ENCODE data around the gene SH2D4B.

The SH2D4B gene

DNA sequence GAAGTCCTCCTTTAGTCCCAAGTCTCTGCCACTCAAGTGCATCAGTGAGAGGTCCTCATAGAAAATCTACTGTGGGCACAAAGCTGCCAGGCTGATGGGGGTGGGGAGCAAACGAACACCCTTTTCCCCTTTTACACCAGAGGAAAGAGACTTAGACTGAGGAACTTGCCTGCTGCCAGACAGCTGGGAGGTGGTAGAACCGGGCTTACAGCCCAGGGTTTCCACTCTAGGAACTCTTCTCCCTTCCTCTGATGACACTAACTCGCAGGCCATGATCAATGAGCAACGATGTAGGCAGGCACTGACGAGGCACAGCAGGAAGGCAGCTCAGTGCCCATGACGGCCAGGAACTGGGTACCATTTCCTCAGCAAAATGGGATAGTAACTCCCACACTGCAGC lies 11.0 kb upstream of the SH2D4B start:
- Histone ChIP-seq H3K36me3 (0 out of 2 replicates have a peak, but pooled peaks cover 3% of the 10 kb centered on the region), H3K27ac (no peak overlapping the region)
- no peak for DNase-seq

DNA sequence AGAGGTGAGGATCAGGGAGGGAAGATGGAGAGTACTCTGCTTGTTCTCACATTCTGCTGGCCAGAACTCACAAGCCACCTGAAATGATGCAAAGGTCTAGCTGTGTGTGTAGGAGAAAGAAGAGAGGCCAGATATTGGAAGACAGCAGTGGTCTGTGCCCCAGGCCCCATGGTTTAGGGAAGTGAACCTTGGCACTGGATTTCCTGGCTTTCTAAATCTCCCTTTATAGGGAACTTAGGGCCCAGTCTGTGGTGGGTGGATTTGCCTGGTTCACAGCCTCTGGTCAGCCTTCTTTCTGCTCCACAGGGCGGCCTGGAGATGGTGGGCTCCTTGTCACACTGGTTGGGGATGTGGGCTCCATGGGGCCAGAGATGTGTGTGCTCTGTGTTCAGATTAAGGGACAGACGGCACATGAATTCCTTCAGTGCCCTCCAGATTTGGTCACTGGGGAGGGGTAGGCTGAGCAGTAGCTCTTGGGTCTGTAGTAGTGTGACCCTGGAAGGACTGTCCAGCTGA lies 9.5 kb upstream of the SH2D4B start:
- TF ChIP-seq CTCF (IDR thresholded peaks at IDR 0.05; ENCODE audit: low read depth, low read length): no peak
- H3K36me3 ChIP-seq: no peaks in the 10 kb centered on the region
- DNase-seq: no peak
- no peaks in the 10 kb centered on the region for H3K27me3 ChIP-seq (ENCODE audit: insufficient read depth, low read depth, severe bottlenecking)
- H3K4me3 ChIP-seq (ENCODE audit: low read depth, low read length): no peak overlapping the region
- no peaks in the 10 kb centered on the region for H3K9me3 ChIP-seq (ENCODE audit: severe bottlenecking)
- H3K27ac ChIP-seq: no peak overlapping the region

More for the DNA sequence above, 11.0 kb upstream of the SH2D4B start:
- Histone ChIP-seq H3K4me3 (ENCODE audit: low read depth, low read length) (no peak overlapping the region), H3K27me3 (ENCODE audit: insufficient read depth, low read depth, severe bottlenecking) (no peaks in the 10 kb centered on the region), H3K9me3 (ENCODE audit: severe bottlenecking) (no peaks in the 10 kb centered on the region)
- no peak for TF ChIP-seq CTCF (IDR thresholded peaks at IDR 0.05; ENCODE audit: low read depth, low read length)

DNA sequence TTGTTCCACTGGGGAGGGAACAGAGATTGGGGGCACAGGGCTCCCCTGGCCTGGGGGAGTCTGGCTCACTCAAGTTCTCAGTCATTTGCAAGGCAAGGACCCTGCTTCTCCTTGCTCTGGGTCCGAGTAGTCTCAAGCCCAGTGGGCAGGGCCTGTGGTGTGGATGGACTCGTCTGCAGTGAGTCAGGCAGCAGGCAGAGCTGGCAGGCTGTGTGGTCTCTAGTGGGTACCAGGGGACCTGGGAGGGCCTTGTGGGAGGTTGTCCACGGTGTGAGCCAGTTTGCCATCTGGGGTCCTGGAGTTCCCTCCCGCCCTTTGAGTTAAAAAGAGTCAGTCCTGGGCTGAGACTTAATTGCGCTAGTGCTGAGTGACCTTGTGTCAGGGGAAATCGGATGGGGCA lies 8.8 kb upstream of the SH2D4B start:
- H3K4me3 ChIP-seq (ENCODE audit: low read depth, low read length): no peak overlapping the region
- TF ChIP-seq CTCF (IDR thresholded peaks at IDR 0.05; ENCODE audit: low read depth, low read length): no peak
- H3K27ac ChIP-seq: no peak overlapping the region
- H3K36me3 ChIP-seq: no peaks in the 10 kb centered on the region
- no peaks in the 10 kb centered on the region for H3K9me3 ChIP-seq (ENCODE audit: severe bottlenecking)
- no peaks in the 10 kb centered on the region for H3K27me3 ChIP-seq (ENCODE audit: insufficient read depth, low read depth, severe bottlenecking)
- DNase-seq: no peak

DNA sequence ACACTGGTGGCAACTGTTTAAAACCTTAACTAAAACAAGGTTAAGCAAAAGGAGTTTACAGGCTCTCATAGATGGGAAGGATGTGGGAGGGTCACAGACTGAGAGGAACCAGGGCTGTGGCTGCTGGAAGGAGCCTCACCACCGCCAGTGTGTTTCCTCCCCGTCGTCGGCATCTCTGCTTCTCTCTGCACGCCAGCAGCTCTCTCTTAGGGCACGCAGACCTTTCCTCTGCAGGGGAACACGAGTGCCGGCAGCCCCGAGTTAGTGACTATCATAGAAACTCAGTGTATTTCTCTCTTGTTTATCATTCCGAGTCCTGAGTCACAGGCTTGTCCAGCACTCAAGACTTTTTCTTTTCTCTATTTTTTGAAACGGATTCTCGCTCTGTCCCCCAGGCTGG lies 8.1 kb upstream of the SH2D4B start:
- H3K27me3 ChIP-seq (ENCODE audit: insufficient read depth, low read depth, severe bottlenecking): no peaks in the 10 kb centered on the region
- DNase-seq: no peak
- H3K4me3 ChIP-seq (ENCODE audit: low read depth, low read length): no peak overlapping the region
- H3K36me3 ChIP-seq: no peaks in the 10 kb centered on the region
- no peak overlapping the region for H3K27ac ChIP-seq
- no peaks in the 10 kb centered on the region for H3K9me3 ChIP-seq (ENCODE audit: severe bottlenecking)
- TF ChIP-seq CTCF (IDR thresholded peaks at IDR 0.05; ENCODE audit: low read depth, low read length): no peak

GRCh38 chr10:80530251-80530650 lies 7.5 kb upstream of the SH2D4B start:
- Histone ChIP-seq H3K9me3 (ENCODE audit: severe bottlenecking) (no peaks in the 10 kb centered on the region), H3K4me3 (ENCODE audit: low read depth, low read length) (no peak overlapping the region), H3K27ac (no peak overlapping the region), H3K36me3 (no peaks in the 10 kb centered on the region), H3K27me3 (ENCODE audit: insufficient read depth, low read depth, severe bottlenecking) (no peaks in the 10 kb centered on the region)
- no peak for DNase-seq
- no peak for TF ChIP-seq CTCF (IDR thresholded peaks at IDR 0.05; ENCODE audit: low read depth, low read length)

DNA sequence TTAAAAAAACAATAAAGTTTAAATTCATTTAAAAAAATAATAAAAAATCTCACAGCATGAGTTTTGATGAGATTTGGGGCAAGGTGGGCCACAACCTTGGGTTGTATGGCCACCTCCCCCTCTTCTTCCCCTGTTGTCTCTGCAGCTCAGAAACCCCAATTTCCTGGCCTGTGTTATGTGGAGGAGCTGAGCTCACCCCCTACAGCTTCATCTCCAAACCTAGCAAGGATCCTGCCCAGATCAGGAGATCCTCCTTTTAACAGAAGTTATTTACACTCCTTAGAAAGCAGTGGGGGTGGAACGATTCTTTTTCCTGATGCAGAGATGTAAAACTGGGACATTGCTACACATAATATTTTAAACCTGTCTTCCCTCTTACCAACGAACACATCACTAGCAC lies 6.9 kb upstream of the SH2D4B start:
- Histone ChIP-seq H3K27ac (no peak overlapping the region), H3K4me3 (ENCODE audit: low read depth, low read length) (no peak overlapping the region), H3K27me3 (ENCODE audit: insufficient read depth, low read depth, severe bottlenecking) (no peaks in the 10 kb centered on the region), H3K9me3 (ENCODE audit: severe bottlenecking) (no peaks in the 10 kb centered on the region), H3K36me3 (no peaks in the 10 kb centered on the region)
- DNase-seq: no peak
- no peak for TF ChIP-seq CTCF (IDR thresholded peaks at IDR 0.05; ENCODE audit: low read depth, low read length)
